ENCODE results near the gene SESN3. TPM values are rescaled to one million over a fixed set of nuclear protein-coding genes. Genes with fewer than 3 reads are reported as not detected.
"Not testable (repeated sequence)": the region's sequence is repeated elsewhere in the genome, so short reads cannot be mapped to it uniquely, and the experiment has no call there.

Gene SESN3, protein sequence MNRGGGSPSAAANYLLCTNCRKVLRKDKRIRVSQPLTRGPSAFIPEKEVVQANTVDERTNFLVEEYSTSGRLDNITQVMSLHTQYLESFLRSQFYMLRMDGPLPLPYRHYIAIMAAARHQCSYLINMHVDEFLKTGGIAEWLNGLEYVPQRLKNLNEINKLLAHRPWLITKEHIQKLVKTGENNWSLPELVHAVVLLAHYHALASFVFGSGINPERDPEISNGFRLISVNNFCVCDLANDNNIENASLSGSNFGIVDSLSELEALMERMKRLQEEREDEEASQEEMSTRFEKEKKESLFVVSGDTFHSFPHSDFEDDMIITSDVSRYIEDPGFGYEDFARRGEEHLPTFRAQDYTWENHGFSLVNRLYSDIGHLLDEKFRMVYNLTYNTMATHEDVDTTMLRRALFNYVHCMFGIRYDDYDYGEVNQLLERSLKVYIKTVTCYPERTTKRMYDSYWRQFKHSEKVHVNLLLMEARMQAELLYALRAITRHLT
- total RNA-seq (2014; rRNA removed; shearing (Covaris generic)): 0.44 and 0.52 TPM in 2 replicates

DNA sequence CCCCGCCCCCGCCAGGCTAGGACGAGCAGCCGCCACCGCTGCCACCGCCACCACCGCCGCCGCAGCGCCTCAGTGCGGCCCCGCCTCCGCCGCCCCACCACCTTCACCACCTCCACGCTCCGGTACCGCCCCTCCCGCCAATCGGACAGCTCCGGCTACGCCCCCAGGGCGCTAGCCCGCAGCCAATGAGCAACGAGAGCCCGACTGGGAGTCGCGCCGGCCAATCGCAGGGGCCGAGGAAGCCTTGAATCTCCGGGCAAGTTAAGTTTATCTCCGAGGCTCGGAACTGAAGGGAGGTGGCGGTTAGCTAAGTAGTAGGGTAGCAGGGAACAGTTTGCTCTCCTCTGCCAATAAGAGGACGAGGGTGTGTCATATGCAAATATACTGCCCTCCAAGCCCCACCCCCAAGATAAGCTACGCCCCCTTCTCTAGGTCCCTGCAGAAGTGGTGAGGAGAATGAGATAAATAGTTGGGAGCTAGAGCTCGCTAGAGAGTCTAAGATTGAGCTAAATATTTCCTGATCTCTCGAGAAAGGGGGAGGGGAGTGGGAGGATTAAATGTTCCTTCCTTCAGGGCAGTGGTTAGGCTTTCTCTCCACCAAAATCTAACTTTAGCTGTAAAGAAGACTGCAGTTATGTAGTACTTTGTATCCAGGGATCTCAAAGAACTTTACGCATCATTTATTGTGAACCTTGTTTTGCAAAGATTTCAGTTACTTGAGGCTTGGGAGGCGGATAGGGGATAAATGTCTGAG is at the start of gene SESN3:
TSS of gene SESN3 (minus strand) at position 76 of the 754 bp plus-strand sequence. CDS start 342 bp downstream, outside the sequence.
- peak; percentile 97 for DNase-seq (ENCODE audit: low read depth)

DNA sequence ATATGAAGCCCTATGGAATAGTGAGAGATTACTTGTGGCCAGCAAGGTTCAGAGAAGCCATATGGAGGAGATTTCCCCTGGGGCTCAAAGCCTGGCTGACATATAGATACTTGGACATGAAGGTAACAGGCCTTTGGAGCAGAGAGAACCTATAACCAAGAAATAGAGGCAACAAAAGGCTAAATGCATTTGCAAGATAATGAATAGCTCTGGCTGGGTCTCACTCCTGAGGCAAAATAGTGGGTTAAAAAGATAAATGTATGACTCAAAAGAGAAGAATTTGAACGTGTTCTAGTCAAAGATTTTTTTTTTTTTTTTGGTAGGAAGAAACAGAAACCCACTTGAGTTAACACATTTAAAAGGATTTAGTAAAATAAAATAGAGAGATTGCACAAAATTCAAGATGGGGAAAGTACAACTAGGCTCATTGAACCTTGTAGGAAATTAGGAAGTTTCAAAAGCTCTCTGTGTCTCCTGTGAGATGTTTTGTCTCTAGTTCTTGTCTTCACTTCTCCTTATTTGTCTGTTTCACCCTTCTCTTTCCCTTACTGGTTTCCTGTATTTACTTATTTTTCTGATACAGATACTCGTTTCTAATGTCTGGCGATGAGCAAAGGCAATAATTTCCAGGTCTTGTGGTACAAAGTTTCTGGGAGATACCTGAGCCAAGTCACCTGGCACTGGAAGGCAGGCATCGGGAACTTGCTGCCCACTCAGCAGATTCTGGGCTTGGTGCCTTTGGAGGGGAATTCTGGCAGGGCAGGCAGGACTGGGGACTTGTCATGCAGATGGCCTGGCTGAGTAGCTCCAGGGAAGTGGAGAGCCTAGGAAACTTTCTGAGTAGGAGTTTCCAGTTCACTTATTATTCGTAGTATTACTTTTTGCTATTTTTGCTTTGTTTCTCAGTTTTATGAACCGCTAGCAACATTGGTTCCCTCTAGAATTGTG is 49.2 kb upstream of the SESN3 start:
- no peak for DNase-seq (ENCODE audit: low read depth)

DNA sequence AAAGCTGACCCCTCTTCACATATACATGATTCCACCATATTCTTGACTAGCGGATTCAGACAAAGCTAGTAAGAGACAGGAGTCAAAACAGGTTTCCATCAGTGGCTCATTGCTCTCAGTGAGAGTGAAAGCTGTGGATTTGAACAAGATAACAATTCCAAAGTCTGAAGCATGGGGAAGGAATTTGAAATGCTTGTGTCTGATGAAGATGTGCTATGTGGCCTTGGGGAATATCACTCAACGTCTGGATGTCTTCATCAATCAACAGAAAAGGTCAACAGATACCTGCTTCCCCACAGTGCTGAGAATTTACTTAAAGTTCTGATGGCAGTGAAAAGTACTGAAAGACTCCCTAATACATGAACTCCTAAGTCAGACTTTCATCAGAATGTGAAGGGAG is 46.9 kb upstream of the SESN3 start:
- DNase-seq (ENCODE audit: low read depth): no peak

DNA sequence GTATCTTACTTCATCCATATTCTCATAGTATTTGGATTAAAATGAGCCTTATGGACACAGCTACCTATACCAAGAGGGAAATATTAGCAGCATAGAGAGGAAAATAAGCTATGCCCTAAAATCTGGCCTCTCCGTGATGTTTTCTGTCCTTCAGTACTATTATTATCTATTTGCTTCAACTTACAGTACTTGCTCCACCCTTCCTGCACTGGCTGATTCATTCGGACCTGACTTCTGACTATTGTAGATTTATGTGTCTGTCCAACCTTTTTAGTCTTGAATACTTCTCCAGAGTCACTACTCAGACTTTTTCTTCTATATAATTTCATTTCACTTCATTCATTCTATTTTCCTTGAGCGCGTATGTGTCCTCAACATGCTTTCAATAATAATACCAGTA is 45.1 kb upstream of the SESN3 start:
- DNase-seq (ENCODE audit: low read depth): no peak

DNA sequence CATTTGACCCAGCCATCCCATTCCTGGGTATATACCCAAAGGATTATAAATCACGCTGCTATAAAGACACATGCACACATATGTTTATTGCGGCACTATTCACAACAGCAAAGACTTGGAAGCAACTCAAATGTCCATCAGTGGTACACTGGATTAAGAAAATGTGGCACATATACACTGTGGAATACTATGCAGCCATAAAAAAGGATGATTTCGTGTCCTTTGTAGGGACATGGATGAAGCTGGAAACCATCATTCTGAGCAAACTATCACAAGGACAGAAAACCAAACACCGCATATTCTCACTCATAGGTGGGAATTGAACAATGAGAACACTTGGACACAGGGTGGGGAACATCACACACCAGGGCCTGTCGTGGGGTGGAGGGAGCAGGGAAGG is 42.6 kb upstream of the SESN3 start:
- not testable (repeated sequence) for DNase-seq (ENCODE audit: low read depth)

DNA sequence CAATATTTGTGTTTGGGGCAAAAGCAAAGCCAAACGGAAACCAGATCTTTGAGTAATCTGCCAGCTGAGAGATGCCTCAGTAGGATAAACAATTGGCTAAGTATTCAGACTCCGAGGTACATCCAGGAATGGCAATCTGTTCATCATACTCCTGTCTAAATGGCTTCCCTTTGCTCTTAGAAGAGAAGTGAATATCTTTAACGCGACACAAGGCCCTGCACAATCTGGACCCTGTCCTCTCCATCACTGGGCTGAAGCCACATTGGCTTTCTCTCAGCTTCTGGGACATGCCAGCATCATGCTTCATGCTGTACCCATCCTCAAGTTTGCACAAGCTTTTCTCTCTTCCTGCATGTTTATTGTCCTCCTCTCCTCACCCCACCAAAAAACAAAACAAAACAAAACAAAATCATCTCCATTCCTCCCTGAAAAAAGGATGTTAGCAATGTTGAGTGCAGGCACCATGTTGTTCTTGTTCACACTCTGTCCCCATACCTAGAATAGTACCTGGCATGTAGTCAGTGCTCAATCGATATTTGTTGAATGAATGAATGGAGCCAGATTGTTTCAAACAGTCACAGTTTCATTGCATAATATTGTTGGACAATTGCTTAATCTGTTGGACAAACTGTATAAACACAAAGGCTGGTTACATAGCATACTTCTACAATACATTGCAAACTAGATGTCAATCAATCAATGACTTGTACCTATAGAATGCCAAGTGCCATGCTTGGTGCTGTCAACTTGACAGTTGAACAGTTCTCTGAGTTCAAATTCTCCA is 38.2 kb upstream of the SESN3 start:
- DNase-seq (ENCODE audit: low read depth): no peak

DNA sequence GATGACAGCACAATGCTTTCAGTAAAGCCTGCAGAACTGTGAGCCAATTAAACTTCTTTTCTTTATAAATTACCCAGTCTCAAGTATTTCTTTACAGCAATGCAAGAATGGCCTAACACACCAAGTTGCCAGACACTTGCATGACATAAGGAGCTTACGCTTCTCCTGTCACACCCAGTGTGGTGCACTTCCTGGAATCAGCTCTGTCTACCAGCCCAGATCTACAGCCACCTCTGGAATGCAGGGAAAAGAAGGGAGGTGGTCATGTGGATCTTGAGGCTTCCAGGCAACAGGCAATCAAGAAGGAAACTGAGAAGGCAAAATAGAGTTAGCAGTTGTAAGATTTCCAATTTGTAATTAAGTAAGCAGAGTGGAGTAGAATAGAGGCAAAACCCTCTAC is 37.4 kb upstream of the SESN3 start:
- no peak for DNase-seq (ENCODE audit: low read depth)

DNA sequence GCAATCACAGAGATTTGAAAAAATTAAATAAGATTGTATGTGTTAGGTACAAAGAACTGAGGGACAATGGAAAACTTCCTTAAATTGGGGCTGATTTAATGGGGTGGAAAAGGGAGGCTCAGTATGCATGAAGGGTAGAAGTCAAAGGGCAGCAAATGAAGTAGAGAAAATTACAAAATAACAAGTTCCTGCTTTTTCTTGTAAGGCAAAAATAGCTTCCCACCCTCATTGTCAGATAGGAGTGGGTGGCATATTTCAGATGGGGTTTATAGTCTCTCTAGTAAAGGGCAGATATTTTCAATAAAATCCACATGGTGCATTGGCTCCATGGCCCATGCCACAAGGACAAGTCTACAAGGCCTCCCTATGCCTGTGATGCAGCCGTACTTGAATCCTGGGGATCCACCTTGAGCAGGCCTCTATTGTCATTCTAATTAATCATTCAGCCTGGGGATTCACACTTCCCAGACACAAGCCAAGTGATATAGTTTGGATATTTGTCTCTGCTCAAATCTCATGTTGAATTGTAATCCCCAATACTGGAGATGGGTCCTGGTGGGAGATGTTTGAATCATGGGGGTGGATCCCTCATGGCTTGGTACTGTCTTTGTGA is 36.7 kb upstream of the SESN3 start:
- DNase-seq (ENCODE audit: low read depth): no peak

DNA sequence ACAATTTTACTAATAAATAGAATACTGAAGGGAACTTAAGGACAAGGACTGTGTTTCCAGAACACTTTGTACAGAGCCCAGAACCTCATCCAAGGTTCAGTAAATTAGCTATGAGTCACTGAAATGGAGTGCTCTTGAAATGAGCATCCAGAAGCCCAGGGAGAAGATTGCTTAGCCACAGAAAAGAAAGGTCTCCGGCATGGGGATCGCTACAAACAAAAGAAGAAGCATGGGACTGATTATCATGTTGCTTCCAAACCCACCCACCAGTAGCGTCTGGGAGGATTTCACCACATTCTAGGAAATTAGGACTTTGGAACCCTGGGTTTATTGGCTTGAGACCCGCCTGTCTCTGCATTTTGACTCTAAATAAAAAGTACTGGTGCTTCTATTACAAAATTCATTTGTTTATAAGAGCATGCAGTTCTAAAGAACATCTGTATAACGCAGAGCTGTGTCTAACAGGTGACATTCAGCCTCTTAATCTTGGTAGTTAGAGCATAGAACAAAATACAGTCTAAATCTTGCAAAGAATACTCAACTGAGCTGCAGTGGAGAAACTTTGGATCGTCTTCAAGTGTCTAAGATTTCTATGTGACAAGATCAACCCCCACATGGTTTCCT is 35.9 kb upstream of the SESN3 start:
- DNase-seq (ENCODE audit: low read depth): no peak

DNA sequence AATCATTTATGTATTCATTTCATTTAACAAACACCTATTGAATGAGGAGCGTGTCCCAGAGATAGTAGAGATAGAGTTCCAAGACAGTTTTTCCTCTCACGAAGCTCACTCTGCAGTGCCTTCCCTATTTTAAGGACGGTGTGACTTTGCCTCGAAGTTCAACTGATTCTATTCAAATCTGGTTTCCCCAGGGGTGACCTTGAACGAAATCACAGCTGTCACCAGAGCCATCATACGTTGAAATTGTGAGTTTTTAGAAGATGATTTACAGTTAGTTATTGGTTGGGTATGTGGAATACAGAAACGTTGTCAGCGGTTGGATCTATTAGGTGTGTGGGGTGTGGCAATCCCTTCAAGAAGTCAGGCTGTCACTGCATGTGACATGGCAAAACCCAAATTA is 33.9 kb upstream of the SESN3 start:
- no peak for DNase-seq (ENCODE audit: low read depth)

DNA sequence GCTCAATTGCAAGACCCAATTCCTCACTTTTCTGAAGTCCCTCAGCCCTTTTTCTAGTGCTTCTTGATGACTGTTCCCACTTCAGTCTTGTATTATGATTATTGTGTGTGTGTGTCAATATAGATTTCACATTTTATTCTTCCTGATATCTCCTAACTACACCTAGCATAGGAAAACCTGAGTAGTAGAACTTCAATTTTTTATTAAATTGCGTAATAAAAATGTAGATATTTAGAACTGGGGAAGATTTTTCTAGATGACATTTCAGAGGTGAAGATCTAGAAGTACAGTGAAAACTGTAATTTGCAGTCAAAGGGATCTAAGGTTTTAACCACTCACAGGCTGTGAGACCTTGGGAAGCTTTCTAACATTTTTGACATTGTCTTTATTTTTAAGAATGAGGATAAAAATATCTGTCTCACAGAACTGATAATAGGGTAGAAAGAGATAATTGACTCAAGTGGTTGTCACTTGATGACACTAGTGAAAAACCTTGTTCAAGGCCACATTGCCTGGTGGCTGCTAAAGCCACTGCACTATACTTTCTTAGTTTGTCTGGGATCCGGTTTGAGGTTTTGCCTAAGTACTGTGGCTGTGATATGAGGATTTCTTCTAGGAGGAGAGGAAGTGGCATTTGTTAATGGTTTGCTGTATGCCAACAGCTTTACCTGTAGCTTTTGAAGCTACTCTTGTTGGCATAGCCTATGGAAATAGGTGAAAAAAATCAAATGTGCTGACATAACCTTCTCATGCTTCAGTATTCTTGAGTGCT is 32.2 kb upstream of the SESN3 start:
- DNase-seq (ENCODE audit: low read depth): no peak

DNA sequence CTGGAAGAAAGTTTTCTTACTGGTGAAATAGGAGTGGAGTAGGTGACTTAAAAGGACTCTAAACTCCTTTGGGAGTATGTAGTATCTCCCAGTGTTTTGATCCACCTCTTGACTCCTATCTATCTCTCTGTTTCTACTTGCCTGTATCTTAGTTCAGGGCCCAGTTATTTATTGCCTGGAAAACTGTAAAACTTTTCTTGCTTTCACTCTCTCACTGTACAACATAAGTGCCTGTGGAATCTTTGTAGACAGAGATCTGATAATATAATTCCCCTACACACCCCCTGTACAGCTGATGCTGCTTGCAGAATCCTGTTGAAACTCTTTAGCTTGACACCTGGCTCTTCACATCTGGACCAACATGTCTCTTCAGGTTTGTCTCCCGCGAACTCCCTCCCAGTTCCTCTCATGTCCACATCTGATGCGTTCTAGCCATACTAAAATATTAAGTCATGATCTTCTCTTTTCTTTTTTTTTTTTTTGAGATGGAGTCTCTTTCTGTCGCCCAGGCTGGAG is 26.5 kb upstream of the SESN3 start:
- no peak for DNase-seq (ENCODE audit: low read depth)

DNA sequence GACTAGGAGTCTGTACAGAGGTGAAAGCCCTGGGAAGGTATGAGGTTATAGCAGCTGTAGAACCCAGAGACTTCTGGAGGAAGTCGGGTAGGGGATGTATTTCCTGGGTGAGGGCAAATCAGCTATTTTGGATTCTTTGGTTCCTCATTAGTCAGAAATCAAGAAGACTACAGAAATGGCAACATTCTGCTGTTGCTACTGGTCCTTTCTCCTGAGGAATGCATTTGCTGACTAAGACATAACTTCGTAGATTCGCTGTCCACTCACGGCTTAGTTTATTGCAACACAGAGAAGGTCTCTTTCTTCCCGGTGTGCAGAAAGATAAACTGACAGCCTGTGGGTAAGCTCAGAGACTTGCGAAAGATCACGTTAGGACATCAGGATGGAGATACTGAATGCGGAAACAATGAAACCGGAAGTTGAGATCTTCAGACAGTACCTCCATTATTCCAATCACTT is 25.3 kb upstream of the SESN3 start:
- no peak for DNase-seq (ENCODE audit: low read depth)

DNA sequence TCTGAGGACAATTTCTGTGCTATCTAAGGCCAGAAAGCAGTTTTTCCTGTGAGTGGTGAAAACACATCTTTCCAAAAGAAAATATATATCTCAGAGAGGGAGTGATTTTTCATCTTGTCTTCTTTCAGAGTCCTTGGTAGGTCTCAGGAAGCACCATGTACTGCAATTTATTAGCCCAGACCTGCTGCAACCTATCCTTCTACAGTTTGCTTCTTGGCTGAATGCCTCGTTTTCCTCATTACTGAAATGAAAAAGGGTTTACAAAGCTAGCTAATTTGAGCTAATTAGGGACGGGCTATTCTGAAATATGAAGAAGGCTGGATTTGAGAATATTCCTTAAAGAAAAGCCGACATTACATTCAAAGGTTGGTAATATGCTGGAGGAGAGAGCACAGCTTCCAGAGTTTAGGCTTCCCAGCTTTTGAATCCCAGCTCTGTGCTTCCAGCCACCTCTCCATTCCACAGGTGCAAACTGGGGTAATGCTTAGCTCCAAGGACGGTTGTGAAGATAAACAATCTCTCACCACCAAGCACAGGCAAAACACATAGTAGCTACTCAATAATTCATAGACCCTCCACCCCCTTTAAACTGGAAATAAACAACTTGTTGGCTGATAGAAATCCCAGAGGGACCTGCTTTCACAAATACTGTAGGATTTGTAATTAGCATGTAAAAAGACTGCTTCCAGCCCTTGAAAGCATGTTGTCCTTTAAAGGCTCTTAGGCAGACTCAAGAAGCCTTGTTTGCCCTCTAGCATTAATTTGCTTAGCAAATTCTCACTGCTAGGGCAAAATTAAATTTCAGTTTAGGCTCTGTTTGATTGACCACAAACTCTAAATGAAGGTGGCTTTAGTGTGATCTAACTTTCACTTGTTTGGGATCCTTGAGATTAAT is 24.5 kb upstream of the SESN3 start:
- no peak for DNase-seq (ENCODE audit: low read depth)

DNA sequence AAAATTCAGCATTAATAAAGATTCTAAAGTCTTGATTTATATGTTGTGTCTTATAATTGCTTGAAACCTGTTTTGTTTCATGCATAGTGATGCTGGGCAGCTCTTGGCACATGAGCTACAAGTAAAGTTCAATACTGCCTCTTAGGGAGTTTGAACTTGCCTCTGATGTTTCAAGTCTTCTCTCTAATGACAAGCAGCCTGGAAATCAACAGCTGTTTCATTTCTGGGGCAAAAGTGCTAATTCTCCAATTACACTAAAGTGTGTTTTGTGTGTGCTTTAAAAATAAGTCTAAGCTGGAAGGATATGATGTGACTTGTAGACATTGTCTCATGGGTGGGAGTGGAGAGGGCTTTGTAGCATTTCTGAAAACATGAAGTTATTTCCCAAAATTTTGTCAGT is 23.7 kb upstream of the SESN3 start:
- no peak for DNase-seq (ENCODE audit: low read depth)

DNA sequence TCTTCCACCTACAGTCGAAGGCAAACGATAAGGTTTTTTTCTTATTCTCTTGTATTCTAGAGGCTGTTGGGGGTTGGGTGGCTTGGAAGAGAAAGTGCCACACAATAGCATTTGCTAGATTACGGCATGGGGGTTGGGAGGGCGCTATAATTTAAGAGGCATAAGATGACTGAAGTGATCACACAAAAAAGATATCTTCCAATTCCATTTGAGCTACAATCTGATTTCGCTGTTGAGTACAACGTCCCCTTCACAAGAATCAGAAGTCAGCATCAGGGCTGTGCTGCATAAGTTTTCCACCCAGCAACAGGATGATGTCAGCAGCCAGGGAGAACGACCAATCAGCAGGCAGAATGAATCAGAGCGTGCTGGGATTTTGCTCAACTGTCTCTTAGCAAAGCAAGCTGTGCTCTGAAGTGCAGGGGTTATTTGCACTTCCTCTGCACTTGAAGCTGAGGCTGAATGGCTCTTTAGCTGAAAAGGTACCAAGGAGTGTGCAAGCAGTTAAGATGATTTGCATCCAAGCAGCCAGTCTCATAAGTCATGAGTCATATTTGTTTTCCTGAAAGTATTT is 23.2 kb upstream of the SESN3 start:
- DNase-seq (ENCODE audit: low read depth): peak; percentile 57

DNA sequence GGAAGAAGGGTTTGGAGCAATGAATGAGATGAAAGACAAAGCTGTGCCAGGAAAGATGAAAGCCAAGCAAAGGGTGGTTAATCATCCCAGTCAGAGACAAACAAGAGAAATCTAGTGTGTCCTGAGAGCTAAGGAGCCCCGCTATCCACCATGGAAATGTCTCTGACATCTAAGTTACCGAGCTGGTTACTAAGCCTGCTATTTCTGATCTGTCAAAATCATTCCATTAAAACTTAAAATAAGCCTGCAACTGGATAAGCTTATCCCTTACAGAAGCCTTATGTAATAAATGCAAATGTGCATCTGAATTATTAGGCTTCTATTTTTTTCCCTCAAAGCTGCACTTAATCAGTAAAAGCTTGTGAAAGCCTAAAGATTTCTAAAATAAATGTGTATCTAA is 22.1 kb upstream of the SESN3 start:
- no peak for DNase-seq (ENCODE audit: low read depth)

DNA sequence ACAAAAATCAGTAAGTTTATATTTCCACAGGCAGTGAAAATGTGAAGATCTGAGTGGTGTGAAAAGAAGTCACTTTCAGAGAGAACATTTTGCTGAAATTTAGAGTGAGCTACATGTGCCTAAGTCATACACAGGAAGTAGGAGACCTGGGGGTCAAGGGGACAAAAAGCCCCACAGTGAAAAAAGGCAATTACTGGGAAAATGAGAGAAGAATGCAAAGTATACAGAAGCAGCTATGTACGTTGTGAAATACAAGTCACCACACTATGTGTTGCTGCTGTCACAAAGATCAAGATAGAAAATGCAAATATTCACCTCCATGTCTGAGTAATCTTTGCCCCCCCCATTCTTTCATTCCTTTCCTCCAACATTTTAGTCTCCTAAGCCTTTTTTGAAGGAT is 21.6 kb upstream of the SESN3 start:
- no peak for DNase-seq (ENCODE audit: low read depth)

Measured in M059J (cell line).